K562 (cell line): ENCODE data around the gene ICA1. TPM values are rescaled to one million over a fixed set of nuclear protein-coding genes. Genes with fewer than 3 reads are reported as not detected.

ENCODE experiments used
- ATAC-seq: fragments of 200-7000 bp; cut with Tn5 transposase; 3 replicates; pipeline ENCODE4 v1.9.1; 2020; ENCODE audit warnings: moderate library complexity
- BruUV-seq: library from RNA; stranded (reverse); fragments of 400-500 nt; replicated peaks from 2 replicates; lab custom pipeline; 2021; lab: Mats Ljungman, UMichigan
- CTCF ChIA-PET: fragments of 300-600 bp; formaldehyde crosslinking; extraction: SDS; loops from one replicate; lab custom pipeline; 2021; ENCODE audit warnings: low intra/inter-chr PET ratio; lab: Yijun Ruan, JAX
- POLR2A ChIA-PET: fragments of 300-600, 350-650 bp; sonication (Branson Sonifier 250); formaldehyde crosslinking; extraction: SDS; loops from one replicate; lab custom pipeline; 2021; ENCODE audit warnings: antibody characterized with exemption, inconsistent platforms; lab: Yijun Ruan, JAX
- DNase-seq, 4 experiments: peaks; one replicate each; pipeline versions ENCODE4 v3.0.0 to v3.0.0-alpha.2; 2011 to 2018; ENCODE audit warnings: low spot score in 3 of 4, mixed read lengths in 3 of 4; ENCODE audit errors: extremely low read depth in 1 of 4
- FAIRE-seq: peaks from 2 replicates; lab custom pipeline; 2011; peaks lifted over from hg19 to GRCh38; lab: Jason Lieb, UNC
- H2AFZ ChIP-seq: 2 replicates; pipeline ENCODE4 v1.6.0; 2011; ENCODE audit warnings: low read depth, low read length, control low read depth, inconsistent platforms
- H3K27ac ChIP-seq: fragments of 200-600 bp; 3 replicates; pipeline ENCODE4 v1.8.0; 2011; ENCODE audit warnings: low read depth, mild to moderate bottlenecking, control low read depth, inconsistent platforms, low read length, moderate library complexity, mixed read lengths; ENCODE audit errors: extremely low read depth
- H3K27me3 ChIP-seq, 2 experiments: fragments of 300-600 bp in 1 of 2; 2 replicates in 1 of 2; 3 replicates in 1 of 2; pipeline versions ENCODE4 v1.6.0 to v1.8.0; 2011; ENCODE audit warnings: inconsistent platforms in 2 of 2, low read length in 2 of 2, mild to moderate bottlenecking in 1 of 2, mixed read lengths in 1 of 2, moderate library complexity in 1 of 2; ENCODE audit not compliant: control insufficient read depth in 2 of 2, insufficient read depth in 2 of 2
- H3K36me3 ChIP-seq: fragments of 300-600 bp; 3 replicates; pipeline ENCODE4 v1.8.0; 2011; ENCODE audit warnings: mild to moderate bottlenecking, low read length, inconsistent platforms; ENCODE audit not compliant: control insufficient read depth, insufficient read depth
- H3K4me1 ChIP-seq, 2 experiments: fragments of 200-600 bp in 1 of 2; replicated peaks in 1 of 2; 2 replicates in 1 of 2; 3 replicates in 1 of 2; pipeline versions ENCODE4 v1.5.1 to v1.8.0; 2011; ENCODE audit warnings: inconsistent platforms in 2 of 2, low read length in 2 of 2, mild to moderate bottlenecking in 1 of 2, mixed read lengths in 1 of 2, moderate library complexity in 1 of 2; ENCODE audit not compliant: control insufficient read depth in 2 of 2, insufficient read depth in 2 of 2
- H3K4me2 ChIP-seq: 2 replicates; pipeline ENCODE4 v1.6.1; 2011; ENCODE audit warnings: low read length, control low read depth, inconsistent platforms, mixed read lengths; ENCODE audit not compliant: insufficient read depth
- H3K4me3 ChIP-seq: fragments of 200-600 bp; sonication (generic), shearing (Covaris generic); 2 replicates; pipeline ENCODE4 v1.5.1; 2016; ENCODE audit warnings: control low read depth, inconsistent platforms
- H3K79me2 ChIP-seq: fragments of 200-600 bp; 3 replicates; pipeline ENCODE4 v1.8.0; 2011; ENCODE audit warnings: low read length, inconsistent platforms; ENCODE audit not compliant: control insufficient read depth, insufficient read depth
- H3K9ac ChIP-seq, 2 experiments: 2 replicates each; pipeline versions ENCODE4 v1.6.0 to v1.6.1; 2011; ENCODE audit warnings: low read depth in 2 of 2, low read length in 2 of 2, control low read depth in 1 of 2, inconsistent platforms in 1 of 2, mild to moderate bottlenecking in 1 of 2, mixed read lengths in 1 of 2; ENCODE audit not compliant: insufficient read depth in 1 of 2
- H3K9me1 ChIP-seq: one replicate; pipeline ENCODE4 v1.6.0; 2011; ENCODE audit warnings: inconsistent platforms, mild to moderate bottlenecking, low read length, moderate library complexity; ENCODE audit not compliant: control insufficient read depth, insufficient read depth
- H3K9me3 ChIP-seq: replicated peaks from 2 replicates; pipeline ENCODE4 v1.5.1; 2011; ENCODE audit warnings: low read depth, low read length, inconsistent platforms; ENCODE audit not compliant: control insufficient read depth, insufficient read depth
- H4K20me1 ChIP-seq: replicated peaks from 2 replicates; pipeline ENCODE4 v1.6.1; 2011; ENCODE audit warnings: low read length, inconsistent platforms, mixed read lengths; ENCODE audit not compliant: control insufficient read depth, insufficient read depth
- ARID3A ChIP-seq: IDR thresholded peaks from 2 replicates; pipeline ENCODE4 v1.6.1; 2012; ENCODE audit warnings: low read depth, low read length, improper control_type of control experiment, borderline replicate concordance
- DMBX1 ChIP-seq: fragments of 250-450 bp; sonication (Bioruptor Pico); IDR thresholded peaks from 2 replicates; pipeline ENCODE4 v1.8.0; 2022; ENCODE audit warnings: inconsistent platforms, mild to moderate bottlenecking, moderate library complexity, borderline replicate concordance
- DPF2 ChIP-seq: fragments of 450-650 bp; IDR thresholded peaks from 2 replicates; pipeline ENCODE4 v1.6.1; 2016
- ESRRB ChIP-seq: fragments of 250-450 bp; sonication (Bioruptor Pico); IDR thresholded peaks from 2 replicates; pipeline ENCODE4 v1.5.0; 2020; ENCODE audit warnings: mild to moderate bottlenecking, moderate library complexity, borderline replicate concordance
- HEY1 ChIP-seq: fragments of 250-450 bp; sonication (Bioruptor Pico); IDR thresholded peaks from 2 replicates; pipeline ENCODE4 v1.5.0; 2020; ENCODE audit warnings: mild to moderate bottlenecking, moderate library complexity, borderline replicate concordance
- KLF6 ChIP-seq: fragments of 250-450 bp; sonication (Bioruptor Pico); IDR thresholded peaks from 2 replicates; pipeline ENCODE4 v1.4.0; 2020; ENCODE audit warnings: mild to moderate bottlenecking, moderate library complexity, borderline replicate concordance
- TFAP4 ChIP-seq: sonication (generic); formaldehyde crosslinking; IDR thresholded peaks from 2 replicates; pipeline ENCODE4 v1.8.0; 2022; ENCODE audit warnings: missing genetic modification reagents, mild to moderate bottlenecking, moderate library complexity, borderline replicate concordance
- ZFP91 ChIP-seq: sonication (generic); formaldehyde crosslinking; IDR thresholded peaks from 2 replicates; pipeline ENCODE4 v1.8.0; 2022; ENCODE audit warnings: mild to moderate bottlenecking, missing genetic modification reagents
- ZNF354B ChIP-seq: fragments of 250-450 bp; sonication (Bioruptor Pico); IDR thresholded peaks from 2 replicates; pipeline ENCODE4 v1.4.0; 2020
- WGBS: fragments of 100-300 bp; shearing (Covaris generic); methylation state at CpG from one replicate; pipeline ENCODE4 v1.1.6; 2016; ENCODE audit warnings: low coverage, mixed read lengths; ENCODE audit not compliant: insufficient coverage; ENCODE audit errors: missing lambda C conversion rate; 5-methylcytosine and 5-hydroxymethylcytosine counted together
- in situ Hi-C: fragments of 300-500 bp; cut with MboI; formaldehyde crosslinking; loops from 4 replicates; pipeline ENCODE4 v1.15.0; 2018; ENCODE audit warnings: inconsistent platforms, mixed read lengths
- intact Hi-C: fragments of 100-400 bp; cut with micrococcal nuclease; formaldehyde crosslinking; loops from 2 replicates; pipeline ENCODE4 v1.14.2; 2022
- polyA plus RNA-seq, 8 experiments: library from polyadenylated mRNA; depleted of rRNA in 4 of 8; stranded (reverse) in 5 of 8; unstranded in 3 of 8; fragments of >200 nt; fragmentation: Nextera tagmentation in 2 of 8; fragmentation: Illumina TruSeq in 1 of 8; extraction: Ambion mirVana in 2 of 8; extraction: Trizol in 1 of 8; gene quantifications; 2 replicates each; pipeline versions ENCODE4 v1.2.1 to v1.2.3, GENCODE V29; 2011 to 2014; ENCODE audit warnings: inconsistent platforms in 1 of 8, missing spikeins in 1 of 8
- total RNA-seq, 7 experiments: library from RNA; depleted of rRNA in 6 of 7; stranded (reverse); fragments of >200 nt in 6 of 7; fragmentation: Illumina TruSeq in 2 of 7; extraction: Trizol in 2 of 7; gene quantifications; 2 replicates each; pipeline versions ENCODE4 v1.2.1 to v1.2.3, GENCODE V29; 2011 to 2021; ENCODE audit warnings: low replicate concordance in 1 of 7

ICA1 gene
- total and polyA plus RNA-seq, 9 of the 15 experiments (the other 6 are each of a cell fraction or from before 2014, with no cell fraction given) = 7.1 to 22.3 (median 16.4) TPM

- WGBS = 50% methylated on average over 4 of the region's 4 CpGs
- no peak for DNase-seq
- FAIRE-seq = no peak
- H4K20me1 ChIP-seq = no peaks in the 10 kb centered on the region
- H3K4me3 ChIP-seq = no peak overlapping the region
- H3K9ac ChIP-seq = no peak overlapping the region
- ChIA-PET POLR2A (no interaction called here), CTCF (no interaction called here)
- in situ Hi-C loops (no loop called here), intact Hi-C loops (no loop called here)
- H3K27me3 ChIP-seq = no peaks in the 10 kb centered on the region
- no peak overlapping the region for H3K27ac ChIP-seq
- no peaks in the 10 kb centered on the region for H3K79me2 ChIP-seq
- no peaks in the 10 kb centered on the region for H3K36me3 ChIP-seq
- no peak for ATAC-seq
- no peaks in the 10 kb centered on the region for H3K9me3 ChIP-seq
- BruUV-seq = no TSS peak
- no peak overlapping the region for H2AFZ ChIP-seq
- no peak overlapping the region for H3K4me2 ChIP-seq
- H3K9me1 ChIP-seq = no peaks in the 10 kb centered on the region
- TF ChIP-seq ARID3A = no peak
- no peak for TF ChIP-seq DMBX1
- no peak for TF ChIP-seq ZNF354B
- no peak for TF ChIP-seq KLF6 (CRISPR knock-in tag)
- TF ChIP-seq TFAP4 = no peak
- no peak for TF ChIP-seq HEY1
- no peak for TF ChIP-seq ZFP91 (CRISPR knock-in tag)
- TF ChIP-seq ESRRB (CRISPR knock-in tag) = no peak
- TF ChIP-seq DPF2 = no peak
- H3K4me1 ChIP-seq = no peaks in the 10 kb centered on the region; a peak in 1 of 5 replicates
These were observed 112.7 kb downstream of the ICA1 start for GRCh38 chr7:8149222-8149621.
